ENCODE data around the gene CCDC90B.
"Not testable (repeated sequence)": the region's sequence is repeated elsewhere in the genome, so short reads cannot be mapped to it uniquely, and the experiment has no call there.

The CCDC90B gene

DNA sequence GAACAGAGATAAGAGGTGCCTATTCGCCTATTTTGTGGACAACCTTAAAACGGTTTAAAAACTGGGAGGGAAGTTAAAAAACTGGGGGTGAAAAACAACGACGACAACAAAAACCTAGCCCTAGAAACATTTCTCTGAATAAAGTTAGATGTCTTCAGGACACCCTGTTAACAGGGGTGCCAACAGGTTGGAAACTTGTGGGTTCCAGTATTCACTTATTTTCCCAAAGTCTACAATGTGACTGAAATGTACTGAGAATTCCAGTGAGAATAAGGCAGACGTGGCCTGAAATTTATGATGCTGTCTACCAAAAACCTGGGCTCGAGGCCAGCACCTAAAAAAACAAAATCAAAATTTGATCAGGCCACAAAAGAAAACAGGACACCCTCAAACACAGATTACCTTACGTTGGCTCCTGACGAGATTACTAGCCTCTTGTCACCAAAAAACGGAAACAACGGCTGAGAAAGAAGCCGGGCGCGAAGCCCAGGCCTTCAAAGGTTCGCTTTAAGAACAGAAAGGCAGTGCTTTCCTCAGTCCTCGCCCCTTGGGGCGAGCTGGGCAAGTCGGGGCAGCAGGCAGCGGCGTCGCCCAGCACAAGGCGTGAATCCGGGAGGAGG lies 906 bp downstream of the CCDC90B start:
- no peak for DNase-seq

DNA sequence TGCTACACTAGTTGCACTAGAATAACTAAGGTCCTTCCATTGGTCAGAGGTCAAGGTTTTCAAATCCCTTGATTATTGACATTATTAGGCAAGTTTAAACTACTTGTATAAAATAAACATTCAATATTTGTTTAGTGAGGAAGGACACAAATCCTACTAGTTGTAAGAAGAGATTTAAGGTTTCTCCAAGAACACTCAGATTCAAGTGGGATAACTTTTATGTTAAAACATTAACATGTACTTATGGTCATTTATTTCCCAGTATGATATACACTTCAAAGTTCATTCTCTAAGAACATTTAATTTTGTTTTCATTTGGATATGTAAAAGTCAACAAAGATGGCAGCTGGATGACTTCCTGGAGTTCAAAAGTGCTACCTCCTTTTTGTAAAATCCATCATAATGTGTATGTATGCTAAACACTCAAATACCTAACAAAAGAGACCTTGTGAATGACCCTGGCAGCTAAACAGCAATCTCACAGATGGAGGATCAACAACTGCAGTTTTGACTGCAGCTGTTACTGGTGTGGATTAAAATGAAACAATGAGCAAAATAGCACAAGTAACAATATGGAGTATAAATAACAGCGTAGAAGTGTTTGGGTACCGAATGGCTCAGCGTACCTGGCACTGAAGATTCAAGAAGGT lies 1.5 kb downstream of the CCDC90B start:
- DNase-seq: no peak

DNA sequence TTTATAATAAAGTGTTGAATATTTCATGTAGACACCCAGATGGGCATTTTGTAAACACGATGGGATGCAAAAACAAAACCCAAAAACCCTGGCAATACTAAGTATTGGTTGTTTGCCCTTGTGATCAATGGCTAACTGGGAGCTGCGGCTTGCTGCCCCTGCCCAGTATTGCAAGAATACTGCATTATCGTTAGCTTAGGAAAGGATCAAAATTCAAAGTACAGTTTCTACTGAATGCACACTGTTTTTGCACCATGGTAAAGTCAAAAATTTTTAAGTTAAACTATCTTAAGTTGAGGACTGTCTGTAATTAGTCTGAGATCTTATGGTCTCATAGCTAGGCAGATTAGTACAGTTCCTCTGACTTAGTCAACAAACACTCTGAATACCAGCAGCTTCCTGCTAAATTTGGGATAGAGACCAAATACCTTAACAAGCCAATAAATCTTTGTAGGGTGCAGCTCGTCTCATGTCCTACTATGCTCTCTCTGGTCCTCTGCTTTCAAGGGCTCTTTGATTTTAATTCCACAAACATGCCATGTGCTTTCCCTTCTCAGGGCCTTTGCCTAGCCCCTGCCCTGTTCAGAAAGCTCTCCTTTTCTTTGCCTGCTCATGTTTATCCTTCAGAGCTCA lies 4.0 kb downstream of the CCDC90B start:
- DNase-seq: no peak

DNA sequence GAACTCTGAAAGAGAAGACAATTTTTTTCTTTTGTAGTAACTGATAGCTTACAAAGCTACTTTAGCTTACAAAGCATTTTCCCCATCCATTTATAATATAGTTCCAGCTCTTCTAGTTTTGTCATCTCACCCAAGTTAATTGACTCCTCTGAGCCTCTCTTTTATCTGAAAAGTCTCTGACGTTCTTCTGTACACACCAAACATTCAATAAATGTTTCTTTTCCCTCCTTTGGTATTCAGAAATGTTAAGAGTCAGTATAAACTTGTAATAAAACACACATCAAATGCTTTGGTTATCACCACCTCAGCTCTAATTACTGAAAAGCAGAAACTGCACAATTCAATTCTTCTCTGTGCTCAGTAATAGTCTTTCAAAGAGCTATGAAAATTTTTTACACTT lies 5.9 kb downstream of the CCDC90B start:
- DNase-seq: no peak

DNA sequence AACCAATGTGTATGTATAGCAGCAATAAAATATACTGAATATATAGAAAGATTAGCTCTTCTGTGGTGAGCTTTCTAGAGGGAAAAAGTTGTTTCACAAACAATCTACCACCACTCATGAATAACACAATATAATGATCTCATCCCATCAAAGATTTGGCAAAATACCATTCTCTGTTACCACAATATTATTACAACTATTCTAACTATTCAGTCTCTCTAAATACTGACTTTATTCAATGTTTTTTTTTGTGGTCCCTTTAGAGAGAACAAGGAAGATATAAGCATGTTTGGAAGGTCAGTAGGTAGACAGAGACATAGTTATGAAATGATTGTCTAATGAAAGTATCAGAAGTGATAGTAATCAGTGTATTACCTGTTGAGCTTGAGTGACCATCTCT lies 7.8 kb downstream of the CCDC90B start:
- no peak for DNase-seq

DNA sequence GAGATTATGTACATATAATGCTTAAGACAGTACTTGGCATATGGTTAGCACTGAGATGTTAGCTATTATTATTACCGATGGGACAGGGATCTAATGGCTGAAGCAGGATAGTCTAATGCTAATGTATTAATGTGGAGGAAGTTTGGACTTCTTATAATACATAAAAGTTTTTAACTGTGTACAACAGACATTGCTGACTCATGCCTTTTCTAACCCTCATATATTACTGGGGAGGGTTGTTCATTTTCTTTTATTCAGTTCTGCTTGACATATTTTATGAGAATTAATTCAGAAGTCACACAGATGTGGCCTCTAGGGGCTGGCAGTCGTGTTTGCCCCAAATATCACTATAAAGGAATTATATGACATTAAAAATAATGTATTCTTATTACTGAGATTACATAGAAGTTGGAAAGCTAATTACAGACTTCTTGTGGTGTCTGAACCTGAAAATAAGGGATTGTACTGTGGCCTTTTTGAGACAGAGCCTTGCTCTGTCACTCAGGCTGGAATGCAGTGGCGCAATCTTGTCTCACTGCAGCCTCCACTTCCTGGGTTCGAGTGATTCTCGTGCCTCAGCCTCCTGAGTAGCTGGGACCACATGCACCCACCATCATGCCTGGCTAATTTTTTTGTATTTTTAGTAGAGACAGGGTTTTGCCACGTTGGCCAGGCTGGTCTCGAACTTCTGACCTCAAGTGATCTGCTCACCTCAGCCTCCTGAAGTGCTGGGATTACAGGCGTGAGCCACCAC lies 10.1 kb downstream of the CCDC90B start:
- no peak for DNase-seq

DNA sequence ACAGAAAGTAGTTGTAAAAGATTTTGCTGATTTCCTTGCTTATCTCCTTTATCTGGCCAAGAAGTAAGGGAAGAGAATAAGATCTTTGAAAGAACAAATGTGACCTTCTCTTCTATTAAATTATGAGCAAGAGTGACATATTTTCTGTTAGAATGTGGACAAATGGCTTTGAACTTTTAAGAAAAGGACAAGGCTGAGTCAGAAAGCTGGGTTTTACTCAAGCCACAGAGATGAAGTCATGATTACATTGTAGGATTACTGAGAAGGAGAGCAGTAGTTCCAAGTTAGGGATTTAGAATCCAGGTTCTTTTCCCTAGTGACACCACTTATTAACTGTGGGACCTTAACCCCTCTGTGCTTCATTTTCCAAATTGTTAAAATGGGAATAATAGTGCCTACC lies 13.5 kb downstream of the CCDC90B start:
- DNase-seq: no peak

DNA sequence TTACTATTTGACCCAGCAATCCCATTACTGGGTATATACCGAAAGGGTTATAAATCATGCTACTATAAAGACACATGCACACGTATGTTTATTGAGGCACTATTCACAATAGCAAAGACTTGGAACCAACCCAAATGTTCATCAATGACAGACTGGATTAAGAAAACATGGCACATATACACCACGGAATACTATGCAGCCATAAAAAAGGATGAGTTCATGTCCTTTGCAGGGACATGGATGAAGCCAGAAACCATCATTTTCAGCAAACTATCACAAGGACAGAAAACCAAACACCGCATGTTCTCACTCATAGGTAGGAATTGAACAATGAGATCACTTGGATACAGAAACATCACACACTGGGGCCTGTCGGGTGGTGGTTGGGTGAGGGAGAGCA lies 14.4 kb downstream of the CCDC90B start:
- DNase-seq: not testable (repeated sequence)

DNA sequence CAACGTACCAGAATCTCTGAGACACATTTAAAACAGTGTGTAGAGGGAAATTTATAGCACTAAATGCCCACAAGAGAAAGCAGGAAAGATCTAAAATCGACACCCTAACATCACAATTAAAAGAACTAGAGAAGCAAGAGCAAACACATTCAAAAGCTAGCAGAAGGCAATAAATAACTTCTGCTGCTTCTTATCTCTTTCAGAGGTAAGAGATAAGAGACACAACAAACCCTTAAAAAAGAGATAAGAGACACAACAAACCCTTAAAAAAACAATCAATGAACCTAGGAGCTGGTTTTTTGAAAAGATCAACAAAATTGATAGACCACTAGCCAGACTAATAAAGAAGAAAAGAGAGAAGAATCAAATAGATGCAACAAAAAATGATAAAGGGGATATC lies 17.1 kb downstream of the CCDC90B start:
- not testable (repeated sequence) for DNase-seq

DNA sequence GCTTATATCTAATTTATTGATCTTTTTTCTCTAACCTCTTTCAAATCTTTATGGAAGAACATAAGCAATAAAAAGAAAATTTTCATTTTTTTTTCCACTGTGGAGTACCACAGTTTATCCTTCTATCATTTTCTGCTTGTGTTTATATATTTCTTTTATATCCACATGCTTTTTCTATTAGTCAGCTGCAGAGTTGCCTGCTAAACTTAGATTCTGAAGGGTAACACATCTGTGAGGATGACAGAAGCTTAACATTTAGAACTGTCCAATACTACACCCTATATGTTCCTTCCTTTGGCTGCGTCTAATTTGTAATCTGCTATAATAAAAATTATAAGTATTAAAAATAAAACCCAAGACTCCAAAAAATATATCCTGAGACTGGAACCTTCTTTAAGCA lies 20.8 kb downstream of the CCDC90B start:
- DNase-seq: no peak

DNA sequence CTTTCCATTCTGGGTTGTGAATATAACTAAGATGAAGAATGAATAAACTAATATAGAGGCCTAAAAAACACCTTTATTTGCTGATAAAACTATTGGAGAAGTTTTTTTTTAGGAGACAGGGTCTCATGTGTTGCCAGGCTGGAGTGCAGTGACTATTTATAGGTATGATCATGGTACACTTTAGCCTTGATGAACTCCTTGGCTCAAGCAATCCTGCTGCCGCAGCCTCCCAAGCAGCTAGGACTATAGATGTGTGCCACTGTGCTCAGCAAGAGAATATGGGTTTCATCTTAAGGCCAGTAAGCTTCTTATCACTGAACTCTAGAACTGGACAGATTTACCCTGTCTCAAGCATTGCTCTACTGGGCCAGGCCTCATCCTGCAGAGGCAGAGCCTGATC lies 26.6 kb downstream of the CCDC90B start:
- DNase-seq: no peak

DNA sequence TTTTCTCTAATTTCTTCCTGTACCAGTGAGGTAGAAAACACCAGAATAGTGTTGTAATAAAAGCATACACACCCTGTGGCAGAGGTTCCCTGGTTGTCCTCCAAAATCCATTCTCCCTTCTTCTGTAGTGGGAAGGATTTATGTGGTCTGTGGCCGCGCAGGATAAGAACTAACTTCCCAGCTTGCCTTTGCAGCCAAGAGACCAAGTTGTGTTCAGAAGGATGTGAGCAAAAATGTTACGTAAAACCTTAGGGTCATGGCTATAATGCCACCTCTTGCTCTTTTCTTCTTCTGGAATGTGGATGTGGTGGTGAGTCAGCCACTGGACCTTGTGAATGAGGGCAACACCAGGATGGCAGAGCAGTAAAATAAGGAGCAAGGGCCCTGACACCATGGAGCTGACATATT lies 28.4 kb downstream of the CCDC90B start:
- no peak for DNase-seq

DNA sequence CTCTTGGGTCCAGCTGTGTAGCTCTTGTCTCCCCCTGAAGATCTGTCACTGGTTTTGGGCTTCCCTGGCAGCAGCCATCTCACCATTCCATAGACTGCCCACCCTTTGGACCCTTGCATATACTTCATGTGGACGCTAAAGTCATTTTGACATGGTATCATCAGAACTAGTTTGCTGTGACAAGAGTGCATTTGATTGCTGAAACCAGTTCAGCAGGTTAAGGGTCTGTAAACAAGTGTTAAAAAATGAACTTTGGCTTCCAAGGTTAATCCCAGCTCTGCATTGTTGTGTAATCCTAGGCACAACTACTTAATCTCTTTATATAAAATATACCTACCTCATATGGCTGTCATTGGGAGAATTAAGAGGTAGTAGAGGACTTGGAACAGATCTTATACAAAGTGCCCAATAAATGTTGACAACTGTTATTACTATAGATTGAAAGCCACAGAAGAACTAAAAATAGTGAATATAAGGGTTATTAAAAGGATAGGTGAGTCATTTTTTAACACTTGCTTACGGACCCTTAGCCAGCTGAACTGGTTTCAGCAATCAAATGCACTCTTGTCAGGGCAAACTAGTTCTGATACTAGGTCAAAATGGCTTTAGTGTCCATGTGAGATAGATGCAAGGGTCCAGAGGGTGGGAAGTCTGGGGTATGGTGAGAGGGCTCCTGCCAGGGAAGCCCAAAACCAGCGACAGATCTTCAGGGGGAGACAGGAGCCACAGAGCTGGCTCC lies 29.4 kb downstream of the CCDC90B start:
- DNase-seq: no peak

DNA sequence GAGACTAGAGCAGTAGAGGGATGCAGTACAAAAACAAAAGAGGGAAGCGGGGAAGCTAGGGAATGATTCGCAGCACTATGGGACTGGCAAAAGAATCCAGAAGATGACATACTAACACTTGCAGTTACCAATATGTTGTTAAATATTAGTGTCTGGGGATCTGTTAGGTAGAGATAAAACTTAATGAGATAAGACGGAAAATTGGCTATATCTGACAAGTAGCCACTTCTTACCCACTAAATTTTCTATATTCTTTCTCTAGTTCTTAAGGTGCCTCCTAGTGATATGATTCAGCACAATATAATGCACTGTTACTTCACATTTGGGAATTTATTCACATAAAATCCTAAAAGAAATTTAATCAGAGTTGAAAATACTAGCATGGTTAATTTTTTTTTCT lies 30.8 kb downstream of the CCDC90B start:
- no peak for DNase-seq

DNA sequence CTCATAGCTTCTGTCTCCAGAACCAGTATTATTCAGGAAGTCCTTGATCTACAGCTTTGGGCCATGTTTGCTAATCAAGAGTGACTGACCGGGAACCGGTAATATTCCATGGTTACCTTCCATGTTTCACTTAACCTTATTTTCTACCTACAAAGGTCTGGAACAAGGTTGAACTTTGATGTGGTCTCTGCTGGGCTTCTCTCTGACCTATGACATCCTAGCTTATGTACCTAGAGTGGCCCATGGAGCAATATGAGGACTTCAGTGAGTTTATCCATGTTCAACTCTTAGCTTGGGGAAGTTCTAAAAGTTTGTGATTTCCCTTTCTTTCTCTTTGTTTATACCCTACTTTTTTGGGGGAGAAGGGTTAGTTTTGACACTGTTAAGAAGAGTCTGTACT lies 33.2 kb downstream of the CCDC90B start:
- no peak for DNase-seq

DNA sequence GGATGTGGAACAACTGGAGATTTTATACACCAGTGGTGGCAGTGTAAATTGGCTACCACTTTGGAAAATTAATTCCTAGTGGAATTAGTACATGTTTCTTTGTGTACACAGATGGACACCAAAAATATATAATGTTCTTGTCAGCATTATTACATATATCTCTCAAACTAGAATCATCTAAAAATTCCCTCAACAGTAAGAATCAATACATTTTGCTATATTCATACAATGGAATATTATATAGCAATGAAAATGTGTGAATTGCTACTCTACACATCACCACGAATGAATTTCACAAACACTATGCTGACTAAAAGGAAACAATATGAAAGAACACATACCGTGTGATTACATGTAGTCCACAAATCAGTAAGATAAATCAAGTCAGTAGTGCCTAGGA lies 33.9 kb downstream of the CCDC90B start:
- no peak for DNase-seq

DNA sequence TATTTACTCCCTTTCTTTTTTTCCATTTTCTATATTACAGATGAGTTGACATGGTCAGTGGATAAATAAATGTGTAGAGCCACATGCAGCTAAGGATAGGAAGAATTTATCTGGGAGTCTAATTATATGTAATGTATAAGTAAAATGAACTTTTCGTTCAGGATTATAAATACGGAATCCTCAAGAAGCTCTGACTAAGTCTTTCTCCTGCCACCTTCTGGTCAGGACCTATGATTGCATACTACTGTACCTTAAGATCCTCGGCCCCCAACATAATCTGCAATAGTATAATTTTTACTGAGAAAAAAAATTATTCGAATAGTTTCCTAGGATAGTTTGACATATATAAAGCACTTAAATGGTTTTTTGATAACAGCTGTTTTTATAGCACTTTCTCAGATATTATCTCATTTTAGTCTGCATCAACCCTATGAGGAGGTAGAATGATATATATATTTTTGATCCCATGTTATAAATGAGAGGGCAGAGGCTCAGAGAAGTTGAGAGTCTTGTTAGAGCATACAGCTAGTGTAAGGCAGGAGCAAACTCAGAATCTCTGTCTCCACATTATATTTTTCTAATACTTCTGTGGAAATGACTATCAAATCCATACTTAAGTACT lies 36.1 kb downstream of the CCDC90B start:
- DNase-seq: no peak

DNA sequence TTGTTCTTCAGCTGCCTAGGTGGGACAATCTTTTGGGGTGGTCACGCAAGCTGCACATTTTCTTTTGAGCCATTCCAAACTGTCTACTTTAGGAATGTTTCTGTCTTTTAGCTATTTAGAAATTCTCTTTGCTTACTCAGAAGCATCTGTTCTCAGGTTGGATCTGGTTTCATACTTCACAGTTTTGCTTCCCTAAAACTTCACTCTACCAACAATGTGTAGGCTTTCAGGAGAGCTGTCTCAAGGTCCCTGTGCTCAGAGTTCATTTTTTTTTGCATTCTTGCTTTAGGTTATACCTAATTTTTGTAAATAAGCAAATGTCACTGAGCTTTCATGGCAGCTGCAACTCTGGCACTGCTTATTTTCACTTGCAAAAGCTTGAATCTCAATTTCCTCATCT lies 36.7 kb downstream of the CCDC90B start:
- no peak for DNase-seq

DNA sequence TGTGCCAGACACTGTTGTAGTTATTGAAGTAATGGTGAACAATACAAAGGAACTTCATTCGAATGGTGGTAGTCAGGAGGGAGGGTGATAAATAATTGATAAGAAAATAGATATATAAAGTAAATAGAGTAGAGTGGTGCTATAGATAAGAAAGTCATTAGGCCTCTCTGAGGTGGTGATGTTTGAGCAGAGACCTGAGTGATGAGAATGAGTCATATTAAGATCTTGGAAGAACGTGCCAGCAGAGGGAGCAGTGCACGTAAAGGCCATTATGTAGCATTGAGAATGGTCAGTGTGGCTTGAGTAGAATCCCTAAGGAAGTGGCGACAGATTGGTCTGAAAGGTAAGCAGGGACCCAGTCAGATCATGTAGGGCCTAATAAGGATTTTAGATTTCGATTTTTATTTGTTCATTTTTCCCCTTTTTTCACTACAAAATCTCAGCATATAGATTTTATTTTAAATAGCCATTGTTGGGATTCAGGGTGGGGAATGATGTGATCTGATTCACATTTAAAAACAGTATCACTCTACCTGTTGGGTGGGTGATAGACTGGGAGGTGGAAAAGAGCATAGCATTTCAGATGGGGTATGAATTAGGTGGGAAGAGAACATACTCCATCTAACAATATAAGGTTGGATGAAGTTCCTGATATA lies 44.7 kb downstream of the CCDC90B start:
- DNase-seq: no peak

DNA sequence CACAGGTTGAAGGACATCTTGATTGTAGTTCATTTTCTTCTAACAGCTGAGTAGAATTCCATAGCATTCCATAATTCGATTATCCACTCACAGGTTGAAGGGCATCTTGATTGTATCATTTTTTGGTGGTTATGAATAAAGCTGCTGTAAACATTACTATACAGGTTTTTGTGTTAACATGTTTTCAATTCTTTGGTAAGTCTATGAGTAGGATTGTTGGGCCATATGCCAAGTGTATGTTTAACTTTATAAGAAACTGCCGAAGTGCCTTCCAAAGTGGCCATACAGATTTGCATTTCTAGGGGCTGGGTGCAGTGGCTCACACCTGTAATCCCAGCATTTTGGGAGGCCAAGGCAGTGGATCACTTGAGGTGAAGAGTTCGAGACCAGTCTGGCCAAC lies 48.1 kb downstream of the CCDC90B start:
- DNase-seq: no peak

DNA sequence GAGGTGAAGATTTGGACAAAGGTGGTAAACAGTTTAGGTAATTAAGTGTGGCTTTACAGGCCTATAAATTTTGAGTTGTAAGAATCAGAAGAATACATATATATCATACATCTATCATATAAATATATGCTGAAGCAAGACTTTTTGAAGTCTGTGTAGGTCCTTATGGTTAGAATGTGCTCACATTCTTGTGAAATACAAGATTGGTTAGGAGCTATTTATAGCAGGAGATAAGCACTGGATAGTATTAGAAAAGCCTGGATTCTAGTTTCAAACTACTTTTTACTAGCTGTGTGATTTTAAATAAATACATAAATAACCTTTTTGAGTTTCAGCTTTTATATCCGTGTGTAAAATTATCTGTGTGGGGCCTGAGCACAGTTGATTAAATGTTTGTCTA lies 50.3 kb downstream of the CCDC90B start:
- no peak for DNase-seq

DNA sequence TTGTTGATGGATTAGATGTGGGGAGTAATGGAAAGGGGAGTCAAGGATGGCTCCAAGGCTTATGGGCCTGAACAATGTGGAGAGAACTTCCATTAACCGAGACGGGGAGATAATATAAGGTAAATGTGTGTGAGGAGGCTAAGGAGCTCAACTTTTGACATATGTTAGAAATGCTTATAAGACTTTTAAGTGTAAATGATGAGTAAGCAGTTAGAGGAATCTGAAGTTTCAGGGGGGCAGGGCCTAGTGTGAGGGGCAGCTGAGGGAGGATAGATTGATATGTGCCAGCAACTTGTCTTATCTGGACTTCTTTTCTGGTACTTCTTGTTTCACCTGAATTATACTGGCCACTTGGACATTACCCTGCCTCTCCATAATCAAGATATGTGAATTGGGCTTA lies 62.7 kb downstream of the CCDC90B start:
- no peak for DNase-seq
